Measurements from ENCODE around the gene ACSM2B.
"Not testable (repeated sequence)": the region's sequence is repeated elsewhere in the genome, so short reads cannot be mapped to it uniquely, and the experiment has no call there.

The ACSM2B gene

GRCh38 chr16:20576145-20576544, at the start of gene ACSM2B:
Gene ACSM2B (minus strand): TSS chr16:20576367. CDS start chr16:20564845, 11,522 bp downstream.
- not testable (repeated sequence) for DNase-seq

- DNase-seq, result no peak
These were observed 49.0 kb upstream of the ACSM2B start for GRCh38 chr16:20624882-20625807.

DNA sequence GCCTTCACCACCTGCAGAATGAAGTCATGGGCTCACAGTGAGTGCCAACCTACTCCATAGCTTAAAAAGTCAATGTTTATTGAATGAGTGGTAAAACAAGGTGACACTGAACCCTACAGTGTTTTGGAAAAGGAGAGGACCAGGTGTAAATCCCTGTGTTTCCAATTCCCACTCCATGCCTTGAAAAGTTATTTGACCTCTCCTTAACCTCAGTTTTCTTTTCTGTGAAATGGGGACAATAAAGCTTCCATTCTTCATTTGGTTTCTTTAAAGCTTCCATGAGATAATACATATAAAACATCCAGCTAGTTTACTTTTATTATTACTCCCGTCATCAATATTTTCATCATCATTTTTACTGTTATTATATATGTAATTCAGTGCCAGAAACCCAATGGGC, 48.0 kb upstream of the ACSM2B start:
- no peak for DNase-seq

DNA sequence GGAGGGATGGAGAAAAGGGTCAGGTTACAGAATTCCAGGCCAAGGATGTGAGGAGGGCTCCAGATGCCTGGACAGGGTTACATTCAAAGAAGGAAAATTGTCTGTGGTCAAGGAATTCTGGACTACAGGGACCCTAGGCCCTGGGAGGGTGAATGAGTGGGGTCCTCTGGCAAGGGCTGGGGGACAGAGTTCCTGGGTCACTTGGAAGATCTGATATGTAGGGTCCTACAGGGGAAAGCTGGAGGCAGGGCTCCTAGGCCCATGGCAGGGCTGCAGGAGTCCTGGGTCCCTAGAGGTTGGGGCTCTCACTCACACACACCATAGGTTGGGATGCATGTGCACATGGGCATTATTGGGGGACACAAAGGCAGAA, 46.3 kb upstream of the ACSM2B start:
- no peak for DNase-seq

- no peak for DNase-seq
These were observed 45.2 kb upstream of the ACSM2B start for GRCh38 chr16:20621406-20621805.

- DNase-seq, result no peak
These were observed 44.6 kb upstream of the ACSM2B start for GRCh38 chr16:20620770-20621169.

- DNase-seq, result no peak
These were observed 43.8 kb upstream of the ACSM2B start for GRCh38 chr16:20620003-20620402.

- no peak for DNase-seq
These were observed 41.1 kb upstream of the ACSM2B start for GRCh38 chr16:20617271-20617670.

GRCh38 chr16:20614186-20615141, 38.3 kb upstream of the ACSM2B start:
- no peak for DNase-seq

DNA sequence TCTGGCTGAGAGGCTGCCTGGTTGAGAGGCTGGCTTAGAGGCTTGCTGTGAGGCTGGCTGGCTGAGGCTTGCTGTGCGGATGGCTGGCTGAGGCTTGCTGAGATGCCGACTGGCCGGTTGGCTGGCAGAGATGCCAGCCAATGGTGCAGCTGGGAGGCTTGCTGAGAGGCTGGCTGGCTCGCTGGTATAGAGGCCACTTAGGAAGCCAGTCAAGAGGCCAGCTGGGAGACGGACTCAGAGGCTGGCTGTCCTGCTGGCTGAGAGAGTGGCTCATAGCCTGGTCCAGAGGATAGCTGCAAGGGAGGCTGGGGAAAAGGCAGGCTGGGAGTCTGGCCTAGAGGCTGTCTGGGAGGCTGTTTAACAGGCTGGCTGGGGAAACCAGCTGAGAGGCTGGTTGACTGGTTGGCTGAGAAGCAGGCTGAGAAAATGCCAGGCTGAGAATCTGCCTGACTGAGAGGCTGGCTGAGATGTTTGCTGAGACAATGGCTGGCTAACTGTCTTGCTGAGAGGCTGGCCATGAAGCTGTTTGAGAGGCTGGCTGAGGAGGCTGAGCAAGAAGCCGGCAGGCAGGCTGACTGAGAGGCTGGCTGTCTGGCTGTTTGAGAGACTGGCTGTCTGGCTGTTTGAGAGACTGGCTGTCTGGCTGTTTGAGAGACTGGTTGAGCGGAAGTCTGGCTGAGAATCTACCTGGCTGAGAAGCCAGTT, 37.5 kb upstream of the ACSM2B start:
- no peak for DNase-seq

GRCh38 chr16:20612551-20613480, 36.6 kb upstream of the ACSM2B start:
- no peak for DNase-seq

DNA sequence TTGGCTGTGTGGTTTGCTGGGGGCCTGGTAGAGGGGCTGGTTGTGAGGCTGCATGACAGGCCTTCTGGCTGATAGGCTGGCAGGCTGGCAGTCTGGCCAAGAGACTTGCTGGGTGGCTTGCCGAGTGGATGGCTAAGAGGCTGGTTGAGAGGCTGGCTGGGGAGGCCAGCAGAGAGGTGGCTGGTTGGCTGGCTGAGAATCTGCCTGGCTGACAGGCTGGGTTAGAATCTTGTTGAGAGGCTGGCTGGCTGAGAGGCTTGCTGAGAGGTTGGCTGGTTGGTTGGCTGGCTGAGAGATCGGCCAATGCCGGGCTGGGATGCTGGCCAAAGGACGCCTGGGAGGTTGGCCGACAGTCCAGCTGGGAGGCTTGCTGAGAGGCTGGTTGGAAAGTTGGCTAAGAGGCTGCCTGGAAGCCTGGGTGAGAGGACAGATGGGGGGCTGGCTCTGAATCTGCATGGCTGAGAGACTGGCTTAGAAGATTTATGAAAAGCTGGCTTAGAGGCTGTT, 35.9 kb upstream of the ACSM2B start:
- no peak for DNase-seq

DNA sequence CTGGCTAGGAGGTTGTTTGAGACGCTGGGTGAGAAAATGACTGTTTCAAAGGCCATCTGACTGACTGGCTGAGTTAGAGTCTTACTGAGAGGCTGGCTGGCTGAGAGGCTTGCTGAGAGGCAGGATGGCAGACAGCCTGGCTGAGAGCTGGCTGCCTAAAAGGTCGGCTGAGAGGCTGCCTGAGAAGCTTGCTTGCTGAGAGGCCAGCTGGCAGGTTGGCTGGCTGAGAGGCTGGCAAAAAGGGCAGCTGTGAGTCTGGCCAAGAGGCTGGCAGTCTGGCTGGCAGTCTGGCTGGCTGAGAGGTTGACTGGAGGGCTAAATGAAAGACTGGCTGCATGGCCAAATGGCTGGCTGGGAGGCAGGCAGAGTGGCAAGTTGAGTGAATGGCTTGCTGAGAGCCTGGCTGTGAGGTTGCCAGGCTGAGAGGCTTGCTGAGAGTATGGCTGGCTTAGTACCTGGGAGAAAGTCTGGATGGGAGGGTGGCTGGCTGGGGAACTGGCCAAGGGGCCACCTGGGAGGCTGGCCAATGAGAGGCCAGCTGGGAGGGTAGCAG, 35.3 kb upstream of the ACSM2B start:
- no peak for DNase-seq

- DNase-seq, result no peak
These were observed 34.8 kb upstream of the ACSM2B start for GRCh38 chr16:20610892-20611349.

- no peak for DNase-seq
These were observed 34.2 kb upstream of the ACSM2B start for GRCh38 chr16:20610211-20610891.

DNA sequence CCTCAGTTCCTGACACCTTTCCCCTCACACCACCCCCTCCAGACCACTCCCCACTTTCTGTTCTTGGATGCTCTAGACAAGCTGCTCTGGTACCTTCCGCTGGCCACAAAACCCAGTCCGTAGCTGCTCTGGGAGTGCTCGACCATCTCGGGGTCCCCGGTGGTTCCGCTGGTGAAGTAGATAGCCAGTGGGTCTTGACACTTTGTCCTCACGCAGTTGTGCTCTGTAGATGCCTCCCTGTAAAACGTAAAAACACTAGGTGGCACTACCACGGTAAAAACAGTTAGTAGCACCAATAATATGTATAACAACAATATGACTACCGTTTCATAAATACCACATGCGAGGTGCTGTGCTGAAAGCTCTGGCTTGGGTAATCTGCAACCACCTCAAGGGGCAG, 26.0 kb upstream of the ACSM2B start:
- not testable (repeated sequence) for DNase-seq

- DNase-seq, result not testable (repeated sequence)
These were observed 23.3 kb upstream of the ACSM2B start for GRCh38 chr16:20599475-20599874.

DNA sequence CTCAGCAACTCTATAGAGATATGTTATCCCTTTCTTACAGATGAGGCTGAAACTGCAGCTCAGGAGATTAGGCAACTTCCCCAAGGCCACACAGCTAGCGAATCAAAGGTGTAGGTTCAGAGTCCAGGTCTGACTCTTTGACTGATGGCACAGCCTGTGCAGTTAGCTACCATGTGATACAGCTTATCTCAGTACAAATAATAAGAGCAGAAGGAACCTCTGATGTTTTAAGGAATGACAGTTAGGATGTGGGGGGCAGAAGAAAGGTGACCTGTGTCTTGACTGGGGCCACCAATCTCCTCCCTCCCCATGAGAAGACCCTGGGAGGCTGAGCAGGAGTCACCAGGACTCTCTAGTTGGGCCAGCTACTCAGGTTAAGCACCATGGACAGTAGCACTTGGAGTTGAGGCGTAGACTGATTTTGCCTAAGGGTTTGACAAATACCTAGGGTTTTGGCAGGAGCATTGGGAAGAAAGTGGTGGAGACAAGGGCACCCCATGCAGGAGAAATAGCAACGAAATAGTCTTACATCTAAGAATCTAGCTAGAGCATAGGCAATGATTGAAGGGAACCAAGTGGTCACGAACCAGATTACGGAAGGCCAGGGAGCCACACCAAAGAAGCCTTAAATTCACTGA, 22.8 kb upstream of the ACSM2B start:
- no peak for DNase-seq

- not testable (repeated sequence) for DNase-seq
These were observed 19.5 kb upstream of the ACSM2B start for GRCh38 chr16:20595694-20596093.

GRCh38 chr16:20595068-20595467, 18.9 kb upstream of the ACSM2B start:
- not testable (repeated sequence) for DNase-seq

Data from activated CD8-positive, alpha-beta memory T cell treated with anti-CD3 and anti-CD28 coated beads, Interleukin-2, amount 50 U/mL, for 48 hours (primary cell).